ENCODE measurements around the gene CTDSP2. TPM values are rescaled to one million over a fixed set of nuclear protein-coding genes. Genes with fewer than 3 reads are reported as not detected.
"Not testable (repeated sequence)": the region's sequence is repeated elsewhere in the genome, so short reads cannot be mapped to it uniquely, and the experiment has no call there.

Gene CTDSP2
- total RNA-seq, 5 donors from 2014 or later (not counting 1 experiment from before 2014, with no cell fraction given), result 132 to 246 (median 234) TPM

- Mint-ChIP-seq H3K9me3 (peaks cover 0 to 9% (median 4%) of the 10 kb centered on the region in 3 donors), H3K36me3 (peaks cover 5% of the 10 kb centered on the region), H3K4me1 (peaks cover 2 to 6% (median 6%) of the 10 kb centered on the region in 3 donors), H3K27ac (no peak overlapping the region), H3K27me3 (no peaks in the 10 kb centered on the region), H3K4me3 (no peak overlapping the region)
- no peaks in the 10 kb centered on the region for H3K36me3 ChIP-seq (ENCODE audit: control insufficient read depth in 2 of 2, extremely low read depth in 1 of 2, insufficient read depth in 1 of 2, low read length in 1 of 2)
- no peak overlapping the region for H3K4me3 ChIP-seq (ENCODE audit: control insufficient read depth in 1 of 2, extremely low read depth in 1 of 2, low read length in 1 of 2)
- no peak overlapping the region for H3K27ac ChIP-seq (ENCODE audit: low read length)
- POLR2A ChIA-PET, result interaction anchor here in 1 of 2 donors (0.6 kb wide), 1 partner anchor 99 kb away, joined by 3 read pairs; no protein-coding TSS in a partner anchor
- CTCF ChIA-PET, result no interaction called here
- no peaks in the 10 kb centered on the region for H3K4me1 ChIP-seq (ENCODE audit: control insufficient read depth in 1 of 2, extremely low read depth in 1 of 2, insufficient read depth in 2 of 2, low read length in 2 of 2)
- no peaks in the 10 kb centered on the region for H3K9me3 ChIP-seq
- DNase-seq (no peak), ATAC-seq (replicated peaks in 1 of 4) (no peak)
- H3K27me3 ChIP-seq (replicated peaks in 1 of 2; ENCODE audit: control insufficient read depth in 2 of 2, extremely low read depth in 1 of 2, insufficient read depth in 2 of 2, low read length in 1 of 2), result no peaks in the 10 kb centered on the region
These were observed 36.0 kb upstream of the CTDSP2 start for GRCh38 chr12:57882575-57882974.

GRCh38 chr12:57881475-57881874, 34.9 kb upstream of the CTDSP2 start:
- peaks cover 5% of the 10 kb centered on the region for H3K36me3 Mint-ChIP-seq
- H3K9me3 Mint-ChIP-seq, result peaks cover 0 to 9% (median 4%) of the 10 kb centered on the region in 3 donors
- ATAC-seq (replicated peaks in 1 of 4) (no peak), DNase-seq (no peak)
- no peaks in the 10 kb centered on the region for H3K36me3 ChIP-seq (ENCODE audit: control insufficient read depth in 2 of 2, extremely low read depth in 1 of 2, insufficient read depth in 1 of 2, low read length in 1 of 2)
- H3K4me3 Mint-ChIP-seq, result no peak overlapping the region
- no peaks in the 10 kb centered on the region for H3K27me3 Mint-ChIP-seq
- H3K4me1 Mint-ChIP-seq, result peaks cover 0 to under 1% (median 0%) of the 10 kb centered on the region in 3 donors
- no peak overlapping the region for H3K27ac Mint-ChIP-seq
- ChIA-PET POLR2A (no interaction called here), CTCF (no interaction called here)
- no peaks in the 10 kb centered on the region for H3K4me1 ChIP-seq (ENCODE audit: control insufficient read depth in 1 of 2, extremely low read depth in 1 of 2, insufficient read depth in 2 of 2, low read length in 2 of 2)
- H3K4me3 ChIP-seq (ENCODE audit: control insufficient read depth in 1 of 2, extremely low read depth in 1 of 2, low read length in 1 of 2), result no peak overlapping the region
- no peaks in the 10 kb centered on the region for H3K27me3 ChIP-seq (replicated peaks in 1 of 2; ENCODE audit: control insufficient read depth in 2 of 2, extremely low read depth in 1 of 2, insufficient read depth in 2 of 2, low read length in 1 of 2)
- H3K27ac ChIP-seq (ENCODE audit: low read length), result no peak overlapping the region
- no peaks in the 10 kb centered on the region for H3K9me3 ChIP-seq

- POLR2A ChIA-PET; DNase-seq; CTCF ChIA-PET; H3K4me1 ChIP-seq (ENCODE audit: control insufficient read depth in 1 of 2, extremely low read depth in 1 of 2, insufficient read depth in 2 of 2, low read length in 2 of 2); H3K36me3 Mint-ChIP-seq; H3K9me3 ChIP-seq; H3K36me3 ChIP-seq (ENCODE audit: control insufficient read depth in 2 of 2, extremely low read depth in 1 of 2, insufficient read depth in 1 of 2, low read length in 1 of 2); H3K27ac Mint-ChIP-seq; H3K4me1 Mint-ChIP-seq; H3K9me3 Mint-ChIP-seq; H3K27me3 ChIP-seq (replicated peaks in 1 of 2; ENCODE audit: control insufficient read depth in 2 of 2, extremely low read depth in 1 of 2, insufficient read depth in 2 of 2, low read length in 1 of 2); H3K4me3 Mint-ChIP-seq; ATAC-seq (replicated peaks in 1 of 4); H3K4me3 ChIP-seq (ENCODE audit: control insufficient read depth in 1 of 2, extremely low read depth in 1 of 2, low read length in 1 of 2); H3K27ac ChIP-seq (ENCODE audit: low read length); H3K27me3 Mint-ChIP-seq: not testable (repeated sequence)
- 96% methylated on average over 8 of the region's 9 CpGs for WGBS (ENCODE audit: insufficient coverage)
These were observed 34.5 kb upstream of the CTDSP2 start for GRCh38 chr12:57881035-57881434.

- Mint-ChIP-seq H3K4me3 (no peak overlapping the region), H3K27ac (no peak overlapping the region), H3K36me3 (no peaks in the 10 kb centered on the region), H3K4me1 (no peaks in the 10 kb centered on the region), H3K9me3 (no peaks in the 10 kb centered on the region), H3K27me3 (peaks cover 0 to 3% of the 10 kb centered on the region in 2 donors)
- Histone ChIP-seq H3K4me3 (ENCODE audit: control insufficient read depth in 1 of 2, extremely low read depth in 1 of 2, low read length in 1 of 2) (no peak overlapping the region), H3K4me1 (ENCODE audit: control insufficient read depth in 1 of 2, extremely low read depth in 1 of 2, insufficient read depth in 2 of 2, low read length in 2 of 2) (no peaks in the 10 kb centered on the region), H3K27ac (ENCODE audit: low read length) (no peak overlapping the region), H3K27me3 (replicated peaks in 1 of 2; ENCODE audit: control insufficient read depth in 2 of 2, extremely low read depth in 1 of 2, insufficient read depth in 2 of 2, low read length in 1 of 2) (no peaks in the 10 kb centered on the region), H3K36me3 (ENCODE audit: control insufficient read depth in 2 of 2, extremely low read depth in 1 of 2, insufficient read depth in 1 of 2, low read length in 1 of 2) (no peaks in the 10 kb centered on the region), H3K9me3 (no peaks in the 10 kb centered on the region)
- ChIA-PET CTCF (interaction anchor here in 1 of 2 donors (0.6 to 0.7 kb wide), 2 partner anchors 100 to 746 kb away, joined by 3 read pairs; no protein-coding TSS in a partner anchor), POLR2A (no interaction called here)
- WGBS (ENCODE audit: insufficient coverage), result no CpG with 5 or more reads among the region's 3 CpGs
- DNase-seq (no peak), ATAC-seq (replicated peaks in 1 of 4) (no peak)
These were observed 31.3 kb upstream of the CTDSP2 start for GRCh38 chr12:57877876-57878275.

GRCh38 chr12:57875753-57876547, 29.4 kb upstream of the CTDSP2 start:
- Histone ChIP-seq H3K9me3 (no peaks in the 10 kb centered on the region), H3K4me1 (ENCODE audit: control insufficient read depth in 1 of 2, extremely low read depth in 1 of 2, insufficient read depth in 2 of 2, low read length in 2 of 2) (no peaks in the 10 kb centered on the region), H3K36me3 (ENCODE audit: control insufficient read depth in 2 of 2, extremely low read depth in 1 of 2, insufficient read depth in 1 of 2, low read length in 1 of 2) (no peaks in the 10 kb centered on the region), H3K27me3 (replicated peaks in 1 of 2; ENCODE audit: control insufficient read depth in 2 of 2, extremely low read depth in 1 of 2, insufficient read depth in 2 of 2, low read length in 1 of 2) (no peaks in the 10 kb centered on the region), H3K27ac (ENCODE audit: low read length) (no peak overlapping the region), H3K4me3 (ENCODE audit: control insufficient read depth in 1 of 2, extremely low read depth in 1 of 2, low read length in 1 of 2) (no peak overlapping the region)
- 100% methylated on average over 2 of the region's 5 CpGs for WGBS (ENCODE audit: insufficient coverage)
- CTCF ChIA-PET, result interaction anchor here in 1 of 2 donors (0.8 kb wide), 1 partner anchor 71 kb away, joined by 5 read pairs; no protein-coding TSS in a partner anchor
- ATAC-seq (replicated peaks in 1 of 4) (no peak), DNase-seq (no peak)
- no peaks in the 10 kb centered on the region for H3K4me1 Mint-ChIP-seq
- no peak overlapping the region for H3K4me3 Mint-ChIP-seq
- no peaks in the 10 kb centered on the region for H3K36me3 Mint-ChIP-seq
- POLR2A ChIA-PET, result interaction anchor here in 1 of 2 donors (0.7 kb wide), 1 partner anchor 9 kb away, joined by 3 read pairs; no protein-coding TSS in a partner anchor
- H3K27me3 Mint-ChIP-seq, result peaks cover 0 to 3% of the 10 kb centered on the region in 2 donors
- no peak overlapping the region for H3K27ac Mint-ChIP-seq
- H3K9me3 Mint-ChIP-seq, result no peaks in the 10 kb centered on the region

- Histone ChIP-seq H3K4me3 (ENCODE audit: control insufficient read depth in 1 of 2, extremely low read depth in 1 of 2, low read length in 1 of 2) (no peak overlapping the region), H3K36me3 (ENCODE audit: control insufficient read depth in 2 of 2, extremely low read depth in 1 of 2, insufficient read depth in 1 of 2, low read length in 1 of 2) (no peaks in the 10 kb centered on the region), H3K9me3 (no peaks in the 10 kb centered on the region), H3K27ac (ENCODE audit: low read length) (no peak overlapping the region), H3K27me3 (replicated peaks in 1 of 2; ENCODE audit: control insufficient read depth in 2 of 2, extremely low read depth in 1 of 2, insufficient read depth in 2 of 2, low read length in 1 of 2) (peaks cover 0 to 4% of the 10 kb centered on the region in 2 experiments), H3K4me1 (ENCODE audit: control insufficient read depth in 1 of 2, extremely low read depth in 1 of 2, insufficient read depth in 2 of 2, low read length in 2 of 2) (no peaks in the 10 kb centered on the region)
- ChIA-PET POLR2A (no interaction called here), CTCF (interaction anchor here in 1 of 2 donors (1.4 kb wide), 1 partner anchor 24 kb away, joined by 3 read pairs; no protein-coding TSS in a partner anchor)
- H3K4me3 Mint-ChIP-seq, result no peak overlapping the region
- ATAC-seq (replicated peaks in 1 of 4) (no peak), DNase-seq (no peak)
- H3K36me3 Mint-ChIP-seq, result no peaks in the 10 kb centered on the region
- H3K27me3 Mint-ChIP-seq, result peaks cover 0 to 3% of the 10 kb centered on the region in 2 donors
- no peaks in the 10 kb centered on the region for H3K9me3 Mint-ChIP-seq
- 74% methylated on average over 6 of the region's 8 CpGs for WGBS (ENCODE audit: insufficient coverage)
- no peak overlapping the region for H3K27ac Mint-ChIP-seq
- H3K4me1 Mint-ChIP-seq, result no peaks in the 10 kb centered on the region
These were observed 27.9 kb upstream of the CTDSP2 start for GRCh38 chr12:57874166-57875108.
